Measurements from ENCODE around the gene MYMK.

The MYMK gene

DNA sequence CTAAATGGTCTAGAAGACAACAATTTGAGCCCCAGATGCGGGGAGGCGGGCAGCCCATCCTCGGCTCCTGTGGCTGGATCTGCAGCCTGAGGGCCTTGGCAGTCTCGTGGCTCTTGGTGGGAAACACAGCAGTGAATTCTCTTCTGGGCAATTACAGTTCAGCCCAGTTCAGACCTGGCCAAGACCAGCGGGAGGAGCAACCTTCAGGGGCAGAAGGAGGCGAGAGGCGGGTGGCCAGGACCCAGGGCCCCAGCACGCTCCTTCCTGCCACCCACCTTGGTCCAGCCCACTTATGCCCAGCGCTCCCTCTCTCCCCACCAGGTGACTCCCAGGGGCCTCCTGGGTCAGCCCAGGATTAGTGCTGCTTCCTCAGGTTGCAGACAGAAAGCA lies 7.8 kb downstream of the MYMK start:
- Histone ChIP-seq H3K4me3 (ENCODE audit: low read length) (no peak overlapping the region), H3K4me1 (ENCODE audit: insufficient read depth, low read length) (no peaks in the 10 kb centered on the region), H3K9me3 (ENCODE audit: low read length) (no peaks in the 10 kb centered on the region), H2AFZ (ENCODE audit: low read depth, low read length) (no peak overlapping the region), H3K36me3 (ENCODE audit: insufficient read depth, low read length) (no peaks in the 10 kb centered on the region), H3K27me3 (ENCODE audit: insufficient read depth, low read length) (peaks cover 7% of the 10 kb centered on the region)

DNA sequence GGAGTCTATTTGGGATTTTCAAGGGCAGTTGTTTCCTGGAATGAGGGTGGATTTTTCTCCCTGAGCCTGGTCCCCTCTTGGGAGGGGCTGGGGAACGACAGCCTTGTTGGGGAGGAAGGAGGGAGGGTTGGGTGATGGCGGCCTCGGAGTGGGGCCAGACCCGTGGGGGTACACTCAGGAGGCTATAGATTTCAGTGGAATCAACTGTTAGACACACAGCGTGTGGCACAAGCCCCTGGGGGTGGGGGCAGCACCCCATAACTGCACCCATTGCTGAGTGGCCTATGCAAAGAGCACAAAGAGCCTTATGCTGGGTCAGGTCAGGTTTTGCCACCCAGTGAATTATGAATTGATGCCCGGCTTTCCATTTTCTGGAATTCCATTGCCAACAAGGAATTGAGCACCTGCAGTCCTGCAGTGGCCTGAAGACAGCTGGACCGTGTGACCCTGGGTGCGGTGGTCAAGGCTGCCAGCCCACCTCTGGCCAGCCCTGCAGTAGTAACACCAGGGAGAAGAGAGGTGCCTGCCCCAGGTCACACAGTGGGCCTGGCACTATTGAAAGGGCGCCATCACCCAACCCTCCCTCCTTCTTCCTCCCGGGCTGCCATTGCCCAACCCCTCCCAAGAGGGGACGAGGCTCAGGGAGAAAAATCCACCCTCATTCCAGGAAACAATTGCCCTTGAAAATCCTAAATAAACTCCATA lies 8.4 kb downstream of the MYMK start:
- H3K27me3 ChIP-seq (ENCODE audit: insufficient read depth, low read length): peaks cover 7% of the 10 kb centered on the region
- no peak overlapping the region for H2AFZ ChIP-seq (ENCODE audit: low read depth, low read length)
- no peaks in the 10 kb centered on the region for H3K36me3 ChIP-seq (ENCODE audit: insufficient read depth, low read length)

DNA sequence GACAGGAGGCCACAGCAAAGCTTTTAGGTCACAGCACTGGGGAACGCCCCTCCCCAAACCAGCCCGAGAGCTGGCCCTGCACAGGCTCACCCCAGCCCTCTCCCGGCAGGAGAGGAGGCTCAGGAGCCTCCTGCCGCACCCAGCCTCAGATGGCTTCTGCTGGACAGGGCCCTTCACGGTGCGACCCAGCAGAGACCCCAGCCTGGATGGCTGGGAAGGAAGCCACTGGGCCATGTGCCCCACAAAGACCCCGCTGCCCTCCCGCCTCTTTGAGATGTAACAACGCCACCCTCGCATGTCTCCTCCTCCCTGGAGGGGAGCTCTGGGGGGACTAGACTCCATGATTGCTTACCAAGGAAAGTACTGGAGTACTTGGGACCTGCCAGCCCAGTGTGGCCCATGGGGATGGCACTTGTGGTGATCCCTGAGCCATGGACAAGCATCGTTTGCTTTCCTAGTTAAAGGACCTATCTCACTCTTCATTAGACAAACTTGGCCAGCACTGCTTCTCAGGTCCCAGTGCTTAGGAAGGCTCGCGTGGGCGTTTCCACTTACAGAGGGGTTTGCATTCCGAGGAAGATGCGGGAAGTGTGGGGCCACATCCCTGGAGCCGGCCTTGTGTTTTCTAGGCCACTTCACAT lies 9.0 kb downstream of the MYMK start:
- Histone ChIP-seq H3K9me3 (ENCODE audit: low read length) (no peaks in the 10 kb centered on the region), H2AFZ (ENCODE audit: low read depth, low read length) (no peak overlapping the region), H3K4me1 (ENCODE audit: insufficient read depth, low read length) (no peaks in the 10 kb centered on the region), H3K27me3 (ENCODE audit: insufficient read depth, low read length) (peaks cover 7% of the 10 kb centered on the region), H3K4me3 (ENCODE audit: low read length) (no peak overlapping the region), H3K36me3 (ENCODE audit: insufficient read depth, low read length) (no peaks in the 10 kb centered on the region)

More for the DNA sequence above, 8.4 kb downstream of the MYMK start:
- no peaks in the 10 kb centered on the region for H3K9me3 ChIP-seq (ENCODE audit: low read length)
- H3K4me1 ChIP-seq (ENCODE audit: insufficient read depth, low read length): no peaks in the 10 kb centered on the region
- H3K4me3 ChIP-seq (ENCODE audit: low read length): no peak overlapping the region

DNA sequence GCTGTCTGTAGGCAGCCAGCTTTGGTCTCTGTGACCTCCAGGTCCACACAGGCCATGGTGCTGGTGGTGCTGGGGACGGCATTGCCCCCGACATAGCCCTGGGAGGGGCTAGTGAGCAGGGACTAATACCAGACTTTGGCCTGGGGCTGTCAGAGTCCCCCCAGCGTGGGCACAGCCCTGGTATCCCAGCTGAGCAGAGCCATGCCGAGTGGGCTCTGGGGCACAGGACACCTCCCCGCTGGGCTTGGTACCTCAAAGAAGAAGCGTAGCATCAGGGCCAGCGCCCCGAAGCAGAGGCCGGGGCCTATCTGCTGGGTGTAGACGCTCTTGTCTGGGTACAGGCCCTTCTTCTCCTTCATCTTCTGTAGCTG lies 9.5 kb downstream of the MYMK start:
- no peaks in the 10 kb centered on the region for H3K9me3 ChIP-seq (ENCODE audit: low read length)
- no peaks in the 10 kb centered on the region for H3K4me1 ChIP-seq (ENCODE audit: insufficient read depth, low read length)

DNA sequence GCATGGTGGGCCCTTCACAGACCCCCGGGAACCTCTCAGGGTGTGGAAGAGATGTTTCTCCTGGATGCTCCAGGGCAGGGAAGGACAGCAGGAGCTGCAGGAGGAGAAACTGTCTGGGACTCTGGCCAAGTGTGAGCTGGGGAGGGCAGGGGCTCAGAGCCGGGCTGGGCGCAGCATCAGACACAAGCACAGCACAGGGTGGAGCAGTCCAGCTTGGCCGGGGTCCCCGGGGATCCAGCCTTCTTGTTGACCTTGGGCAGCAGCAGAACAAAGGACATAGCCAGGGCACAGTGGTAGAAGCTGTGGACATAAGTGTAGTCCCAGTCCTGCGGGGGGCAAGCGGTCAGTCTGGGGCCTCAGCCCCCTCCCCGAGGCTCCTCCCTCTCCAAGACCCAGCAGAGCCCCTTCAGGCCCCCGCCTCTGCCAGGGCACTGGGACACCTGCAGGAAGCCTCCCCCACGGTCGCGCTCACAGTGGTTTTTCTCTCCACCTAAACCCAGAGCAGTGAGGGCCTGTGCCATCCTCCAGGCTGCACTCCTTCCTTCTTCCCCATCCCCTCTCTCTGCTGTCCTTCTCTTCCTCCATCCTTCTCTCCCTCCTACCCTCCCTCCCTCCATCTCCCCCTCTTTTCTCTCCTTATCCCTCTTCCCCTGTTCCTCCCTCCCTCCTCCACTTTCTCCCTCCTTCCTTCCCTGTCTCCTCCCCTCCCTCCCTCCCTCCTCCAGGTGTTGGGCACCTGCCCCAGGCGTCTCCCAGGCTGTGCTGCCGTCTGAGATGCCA lies 10.1 kb downstream of the MYMK start:
- Histone ChIP-seq H3K27me3 (ENCODE audit: insufficient read depth, low read length) (peaks cover 15% of the 10 kb centered on the region), H3K36me3 (ENCODE audit: insufficient read depth, low read length) (no peaks in the 10 kb centered on the region), H2AFZ (ENCODE audit: low read depth, low read length) (no peak overlapping the region), H3K4me1 (ENCODE audit: insufficient read depth, low read length) (peaks cover 3% of the 10 kb centered on the region), H3K4me3 (ENCODE audit: low read length) (no peak overlapping the region), H3K9me3 (ENCODE audit: low read length) (no peaks in the 10 kb centered on the region)

More for the DNA sequence above, 9.5 kb downstream of the MYMK start:
- peaks cover 9% of the 10 kb centered on the region for H3K27me3 ChIP-seq (ENCODE audit: insufficient read depth, low read length)
- no peaks in the 10 kb centered on the region for H3K36me3 ChIP-seq (ENCODE audit: insufficient read depth, low read length)
- no peak overlapping the region for H3K4me3 ChIP-seq (ENCODE audit: low read length)
- no peak overlapping the region for H2AFZ ChIP-seq (ENCODE audit: low read depth, low read length)

DNA sequence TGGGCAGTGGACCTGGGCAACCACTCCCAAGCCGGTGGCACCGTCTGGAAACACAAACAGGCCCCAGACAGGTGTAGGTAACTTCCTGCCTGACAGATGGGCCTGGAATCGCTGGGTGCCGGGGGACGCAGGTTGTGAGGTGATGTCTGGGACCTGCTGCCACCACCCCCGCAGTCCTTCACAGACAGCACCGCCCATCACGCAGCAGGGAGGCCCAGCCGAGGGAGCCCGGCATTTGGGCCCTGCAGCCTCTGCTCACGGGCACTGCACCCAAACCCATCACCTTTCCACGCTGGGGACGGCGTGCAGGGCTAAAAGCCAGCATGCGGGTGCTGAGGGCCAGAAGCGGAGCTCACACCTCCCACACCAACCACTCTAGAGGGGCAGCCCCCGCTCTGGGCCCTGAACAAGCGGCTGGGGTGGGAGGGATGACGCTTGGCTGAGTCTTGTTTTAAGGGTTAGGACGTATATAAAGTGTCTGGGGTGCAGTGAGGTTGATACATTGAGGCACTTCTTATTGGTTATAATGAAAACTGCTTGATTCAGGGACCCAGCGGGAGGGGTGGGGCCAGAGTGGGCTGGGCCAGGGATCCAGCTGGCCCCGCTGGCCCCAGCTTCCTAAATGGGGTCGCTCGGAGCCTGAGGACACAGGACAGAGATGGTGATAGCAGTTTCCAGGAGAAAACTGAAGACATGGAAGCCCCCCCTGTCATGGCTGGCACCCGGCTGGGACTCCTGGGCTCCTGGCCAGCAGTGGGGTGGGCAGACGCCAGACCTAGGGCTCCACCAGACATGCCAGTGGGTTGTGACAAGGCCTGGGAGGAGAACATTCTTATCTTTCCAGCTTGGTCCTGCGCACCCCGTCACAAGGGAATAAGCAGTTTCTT lies 11.3 kb downstream of the MYMK start:
- H3K9me3 ChIP-seq (ENCODE audit: low read length): no peaks in the 10 kb centered on the region
- H3K27me3 ChIP-seq (ENCODE audit: insufficient read depth, low read length): peaks cover 17% of the 10 kb centered on the region

DNA sequence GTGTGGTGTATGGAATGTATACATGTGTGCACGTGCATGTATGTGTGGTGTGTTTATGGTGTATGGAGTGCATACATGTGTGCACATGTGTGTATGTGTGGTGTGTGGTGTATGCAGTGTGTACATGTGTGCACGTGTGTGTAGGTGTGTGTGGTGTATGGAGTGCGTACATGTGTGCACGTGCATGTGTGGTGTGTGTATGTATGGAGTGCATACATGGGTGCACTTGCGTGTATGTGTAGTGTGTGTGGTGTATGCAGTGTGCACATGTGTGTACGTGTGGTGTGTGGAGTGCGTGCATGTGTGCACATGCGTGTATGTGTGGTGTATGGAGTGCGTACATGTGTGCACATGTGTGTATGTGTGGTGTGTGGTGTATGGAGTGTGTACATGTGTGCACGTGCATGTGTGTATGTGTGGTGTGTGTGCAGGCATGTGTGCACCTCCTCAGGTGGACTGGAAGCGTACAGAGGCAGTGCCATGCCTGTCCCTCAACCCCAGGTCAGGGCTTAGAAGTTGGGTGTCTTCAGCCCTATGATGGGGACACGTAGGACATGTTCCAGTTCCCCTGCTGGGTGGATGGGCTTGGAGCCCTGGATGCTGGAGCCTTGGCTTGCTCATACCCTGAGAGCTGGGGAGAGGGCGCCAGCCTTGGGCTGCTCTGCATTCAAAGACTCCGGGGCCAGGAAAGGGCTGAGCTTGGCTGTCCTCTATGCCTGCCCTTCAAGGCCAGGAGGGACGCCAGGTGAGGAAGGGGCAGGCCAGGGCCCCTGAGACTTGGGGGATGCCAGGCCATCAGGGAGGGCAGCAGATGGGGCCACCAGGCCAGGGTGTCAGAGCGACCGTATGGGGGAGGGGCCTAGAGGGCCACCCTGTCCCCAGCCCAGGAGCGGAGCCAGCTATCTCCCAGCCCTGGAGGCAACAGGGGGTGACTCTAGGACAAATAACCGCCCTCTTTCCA lies 12.2 kb downstream of the MYMK start:
- no peaks in the 10 kb centered on the region for H3K36me3 ChIP-seq (ENCODE audit: insufficient read depth, low read length)
- peaks cover 11% of the 10 kb centered on the region for H3K4me1 ChIP-seq (ENCODE audit: insufficient read depth, low read length)
- no peak overlapping the region for H2AFZ ChIP-seq (ENCODE audit: low read depth, low read length)
- H3K27me3 ChIP-seq (ENCODE audit: insufficient read depth, low read length): peaks cover 24% of the 10 kb centered on the region
- no peak overlapping the region for H3K4me3 ChIP-seq (ENCODE audit: low read length)
- no peaks in the 10 kb centered on the region for H3K9me3 ChIP-seq (ENCODE audit: low read length)

More for the DNA sequence above, 11.3 kb downstream of the MYMK start:
- Histone ChIP-seq H3K4me1 (ENCODE audit: insufficient read depth, low read length) (peaks cover 11% of the 10 kb centered on the region), H2AFZ (ENCODE audit: low read depth, low read length) (no peak overlapping the region), H3K4me3 (ENCODE audit: low read length) (no peak overlapping the region), H3K36me3 (ENCODE audit: insufficient read depth, low read length) (no peaks in the 10 kb centered on the region)

DNA sequence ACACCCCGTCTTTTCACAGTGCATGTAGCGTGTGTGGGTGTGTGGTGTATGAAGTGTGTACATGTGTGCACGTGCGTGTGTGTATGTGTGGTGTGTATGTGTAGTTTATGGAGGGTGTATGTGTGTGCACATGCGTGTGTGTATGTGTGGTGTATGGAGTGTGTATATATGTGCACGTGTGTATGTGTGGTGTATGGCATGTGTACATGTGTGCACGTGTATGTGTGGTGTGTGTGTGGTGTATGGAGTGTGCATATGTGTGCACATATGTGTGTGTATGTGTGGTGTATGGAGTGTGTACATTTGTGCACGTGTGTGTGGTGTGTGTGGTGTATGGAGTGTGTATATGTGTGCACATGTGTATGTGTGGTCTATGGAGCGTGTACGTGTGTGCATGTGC lies 13.2 kb downstream of the MYMK start:
- Histone ChIP-seq H3K27me3 (ENCODE audit: insufficient read depth, low read length) (peaks cover 20% of the 10 kb centered on the region), H3K36me3 (ENCODE audit: insufficient read depth, low read length) (no peaks in the 10 kb centered on the region), H3K4me1 (ENCODE audit: insufficient read depth, low read length) (peaks cover 11% of the 10 kb centered on the region), H3K9me3 (ENCODE audit: low read length) (no peaks in the 10 kb centered on the region), H3K4me3 (ENCODE audit: low read length) (no peak overlapping the region), H2AFZ (ENCODE audit: low read depth, low read length) (no peak overlapping the region)

DNA sequence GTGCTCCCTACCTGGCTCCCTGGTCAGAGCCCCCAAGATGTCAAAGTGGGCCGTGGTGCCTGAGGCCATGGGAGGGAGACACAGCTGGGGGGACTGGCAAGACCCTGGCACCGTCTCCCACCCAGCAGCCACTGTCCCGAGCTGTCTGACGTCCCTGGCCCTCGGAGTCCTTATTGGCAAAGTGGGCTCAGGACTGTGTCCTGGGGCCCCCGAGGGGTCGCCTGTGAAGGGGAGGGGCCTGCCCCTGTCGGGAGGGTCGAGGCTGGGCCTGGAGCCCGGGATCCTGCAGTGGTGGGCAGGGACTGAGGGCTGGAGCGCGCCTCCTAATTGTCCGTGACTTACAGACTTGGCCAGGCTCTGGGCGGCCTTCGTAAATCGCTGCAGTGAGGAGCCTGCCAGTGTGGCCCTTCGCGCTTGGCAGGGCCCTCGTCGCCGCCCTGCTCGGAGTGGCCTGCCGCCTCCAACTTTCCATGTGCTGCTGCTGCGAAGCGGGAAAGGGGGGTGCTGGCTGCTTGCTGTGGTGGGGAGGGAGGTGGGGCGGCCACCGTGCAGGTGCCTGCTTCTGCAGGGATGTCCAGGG lies 13.7 kb downstream of the MYMK start:
- peaks cover 11% of the 10 kb centered on the region for H3K4me1 ChIP-seq (ENCODE audit: insufficient read depth, low read length)
- no peaks in the 10 kb centered on the region for H3K36me3 ChIP-seq (ENCODE audit: insufficient read depth, low read length)
- no peak overlapping the region for H2AFZ ChIP-seq (ENCODE audit: low read depth, low read length)
- H3K9me3 ChIP-seq (ENCODE audit: low read length): no peaks in the 10 kb centered on the region
- H3K4me3 ChIP-seq (ENCODE audit: low read length): no peak overlapping the region
- H3K27me3 ChIP-seq (ENCODE audit: insufficient read depth, low read length): peaks cover 20% of the 10 kb centered on the region

DNA sequence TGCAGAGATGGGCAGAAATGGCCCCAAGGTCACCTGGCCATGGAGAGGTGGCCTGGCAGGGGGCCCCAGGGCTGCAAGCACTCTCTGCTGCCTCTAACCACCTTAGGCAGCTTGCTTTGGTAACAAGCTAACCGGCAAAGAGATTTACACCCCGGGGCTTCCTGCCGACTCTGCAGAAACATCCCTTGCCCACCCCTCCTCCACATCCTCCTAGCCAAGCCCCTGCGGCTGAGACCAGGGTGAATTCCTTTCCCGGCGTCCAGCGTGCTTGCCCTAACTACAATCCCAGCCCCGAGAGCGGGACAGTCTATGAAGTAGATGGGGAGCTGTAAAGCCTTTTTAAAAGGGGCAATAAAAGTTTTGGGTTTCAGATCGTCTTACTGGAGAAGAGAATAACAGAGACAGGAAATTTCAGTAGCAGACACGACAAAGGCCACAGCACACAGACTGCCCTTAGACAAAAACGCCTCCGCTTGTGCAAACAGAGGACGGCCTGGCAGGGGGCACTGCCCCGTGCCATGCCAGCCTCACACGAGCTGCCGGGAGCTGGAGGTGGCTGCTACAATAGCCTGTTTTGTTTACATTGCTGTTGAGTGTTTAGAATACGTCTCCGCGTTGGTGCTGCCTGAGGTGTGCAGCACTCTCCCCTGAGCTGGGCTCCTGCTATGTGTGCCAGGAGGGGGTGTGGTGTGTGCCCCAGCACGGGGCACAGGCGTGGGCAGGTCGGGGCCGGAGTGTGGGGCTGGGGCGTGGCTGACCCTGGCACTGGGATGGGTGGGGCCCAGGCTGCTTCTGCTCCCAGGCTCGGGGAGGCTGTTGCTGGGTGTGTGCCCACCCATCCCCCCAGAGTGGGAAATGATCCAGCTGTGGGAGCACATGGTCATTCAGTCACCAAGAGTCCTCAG lies 15.3 kb downstream of the MYMK start:
- H3K4me1 ChIP-seq (ENCODE audit: insufficient read depth, low read length): peaks cover 11% of the 10 kb centered on the region
- H3K36me3 ChIP-seq (ENCODE audit: insufficient read depth, low read length): no peaks in the 10 kb centered on the region
- no peak overlapping the region for H2AFZ ChIP-seq (ENCODE audit: low read depth, low read length)
- H3K4me3 ChIP-seq (ENCODE audit: low read length): no peak overlapping the region
- no peaks in the 10 kb centered on the region for H3K9me3 ChIP-seq (ENCODE audit: low read length)
- peaks cover 16% of the 10 kb centered on the region for H3K27me3 ChIP-seq (ENCODE audit: insufficient read depth, low read length)

DNA sequence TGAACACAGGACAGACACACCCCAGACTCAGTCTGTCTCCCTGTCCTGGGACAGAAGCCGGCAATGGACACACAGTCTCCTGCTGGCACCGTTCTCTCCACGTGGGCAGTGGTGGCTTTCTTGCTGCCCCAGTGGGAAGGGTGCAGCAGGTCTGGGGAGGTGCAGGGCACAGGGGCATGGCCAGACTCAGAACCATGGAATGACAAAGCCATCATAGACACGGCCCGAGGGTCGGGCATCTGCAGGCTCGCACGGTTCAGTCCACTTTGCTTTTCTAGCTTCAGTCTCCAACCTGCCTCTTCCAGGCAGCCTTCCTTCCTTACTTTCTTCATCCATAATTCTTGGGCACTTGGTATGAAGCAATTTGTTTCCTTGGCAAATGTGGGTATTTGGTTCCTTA lies 16.7 kb downstream of the MYMK start:
- Histone ChIP-seq H3K4me3 (ENCODE audit: low read length) (no peak overlapping the region), H3K9me3 (ENCODE audit: low read length) (no peaks in the 10 kb centered on the region), H3K36me3 (ENCODE audit: insufficient read depth, low read length) (no peaks in the 10 kb centered on the region), H2AFZ (ENCODE audit: low read depth, low read length) (no peak overlapping the region), H3K27me3 (ENCODE audit: insufficient read depth, low read length) (peaks cover 16% of the 10 kb centered on the region), H3K4me1 (ENCODE audit: insufficient read depth, low read length) (peaks cover 11% of the 10 kb centered on the region)

Data from neuron (in vitro differentiated cells).